GM21717 (cell line): Measurements from ENCODE around the gene FAAH2.
"Not testable (repeated sequence)": the region's sequence is repeated elsewhere in the genome, so short reads cannot be mapped to it uniquely, and the experiment has no call there.

Experiments
- ATAC-seq: cut with Tn5 transposase; IDR thresholded peaks from one replicate; pipeline ENCODE4 v1.9.1; 2021; ENCODE audit warnings: mild to moderate bottlenecking, moderate library complexity; ENCODE audit not compliant: unreplicated experiment

Gene FAAH2, protein sequence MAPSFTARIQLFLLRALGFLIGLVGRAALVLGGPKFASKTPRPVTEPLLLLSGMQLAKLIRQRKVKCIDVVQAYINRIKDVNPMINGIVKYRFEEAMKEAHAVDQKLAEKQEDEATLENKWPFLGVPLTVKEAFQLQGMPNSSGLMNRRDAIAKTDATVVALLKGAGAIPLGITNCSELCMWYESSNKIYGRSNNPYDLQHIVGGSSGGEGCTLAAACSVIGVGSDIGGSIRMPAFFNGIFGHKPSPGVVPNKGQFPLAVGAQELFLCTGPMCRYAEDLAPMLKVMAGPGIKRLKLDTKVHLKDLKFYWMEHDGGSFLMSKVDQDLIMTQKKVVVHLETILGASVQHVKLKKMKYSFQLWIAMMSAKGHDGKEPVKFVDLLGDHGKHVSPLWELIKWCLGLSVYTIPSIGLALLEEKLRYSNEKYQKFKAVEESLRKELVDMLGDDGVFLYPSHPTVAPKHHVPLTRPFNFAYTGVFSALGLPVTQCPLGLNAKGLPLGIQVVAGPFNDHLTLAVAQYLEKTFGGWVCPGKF

DNA sequence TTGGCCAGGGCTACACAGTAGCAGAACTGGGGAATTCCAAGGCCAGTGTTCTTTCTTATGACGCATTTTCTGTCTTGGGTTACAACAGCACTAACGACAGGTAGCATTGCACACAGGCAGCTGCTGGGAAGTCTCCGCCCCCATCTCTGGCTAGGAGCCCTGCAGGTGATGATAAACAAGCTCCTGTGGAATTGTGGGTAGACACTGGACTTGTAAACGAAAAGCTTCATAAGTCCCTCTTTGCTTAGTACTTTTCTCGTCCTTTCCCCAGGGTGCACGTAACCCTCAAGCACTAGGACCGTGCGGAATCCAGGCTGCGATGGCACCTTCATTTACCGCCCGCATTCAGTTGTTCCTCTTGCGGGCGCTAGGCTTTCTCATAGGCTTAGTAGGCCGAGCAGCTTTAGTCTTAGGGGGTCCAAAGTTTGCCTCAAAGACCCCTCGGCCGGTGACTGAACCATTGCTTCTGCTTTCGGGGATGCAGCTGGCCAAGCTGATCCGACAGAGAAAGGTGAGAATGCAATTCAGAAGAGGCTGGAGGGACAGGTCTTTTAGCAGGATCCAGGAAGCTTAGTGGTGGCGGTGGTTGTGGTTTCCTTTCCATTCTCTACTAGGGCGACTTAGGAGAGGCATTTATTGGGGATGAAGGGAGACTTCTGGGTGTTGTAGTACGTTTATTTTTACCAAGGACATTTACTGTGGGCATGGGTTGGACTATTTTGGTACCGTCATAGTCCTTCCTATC is at the start of gene FAAH2:
Gene FAAH2 (plus strand): TSS at position 200 of the 745 bp plus-strand sequence. CDS start 120 bp downstream, at position 320.
- peak; percentile 86 for ATAC-seq

DNA sequence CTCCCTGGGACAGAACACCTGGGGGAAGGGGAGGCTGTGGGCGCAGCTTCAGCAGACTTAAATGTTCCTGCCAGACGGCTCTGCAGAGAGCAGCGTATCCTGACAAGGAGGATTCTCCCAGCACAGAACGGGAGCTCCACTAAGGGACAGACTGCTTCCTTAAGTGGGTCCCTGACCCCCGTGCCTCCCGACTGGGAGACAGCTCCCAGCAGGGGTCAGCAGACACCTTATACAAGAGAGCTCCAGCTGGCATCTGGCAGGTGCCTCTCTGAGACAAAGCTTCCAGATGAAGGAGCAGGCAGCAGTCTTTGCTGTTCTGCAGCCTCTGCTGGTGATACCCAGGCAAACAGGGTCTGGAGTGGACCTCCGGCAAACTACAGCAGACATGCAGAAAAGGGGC is 44.5 kb upstream of the FAAH2 start:
- no peak for ATAC-seq

DNA sequence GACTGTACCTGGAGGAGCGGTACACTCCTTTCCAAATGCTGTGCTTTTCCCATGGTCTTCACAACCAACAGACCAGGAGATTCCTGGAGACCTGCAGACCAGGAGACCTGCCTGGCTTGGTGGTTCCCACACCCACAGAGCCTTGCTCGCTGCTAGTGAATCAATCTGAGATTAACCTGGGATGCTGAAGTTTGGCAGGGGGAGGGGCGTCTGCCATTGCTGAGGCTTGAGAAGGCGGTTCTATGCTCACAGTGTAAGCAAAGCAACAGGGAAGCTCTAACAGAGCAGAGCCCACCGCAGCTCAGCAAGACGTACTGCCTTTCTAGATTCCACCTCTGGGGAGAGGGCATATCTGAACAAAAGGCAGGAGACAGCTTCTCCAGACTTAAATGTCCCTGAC is 34.5 kb upstream of the FAAH2 start:
- ATAC-seq = no peak

DNA sequence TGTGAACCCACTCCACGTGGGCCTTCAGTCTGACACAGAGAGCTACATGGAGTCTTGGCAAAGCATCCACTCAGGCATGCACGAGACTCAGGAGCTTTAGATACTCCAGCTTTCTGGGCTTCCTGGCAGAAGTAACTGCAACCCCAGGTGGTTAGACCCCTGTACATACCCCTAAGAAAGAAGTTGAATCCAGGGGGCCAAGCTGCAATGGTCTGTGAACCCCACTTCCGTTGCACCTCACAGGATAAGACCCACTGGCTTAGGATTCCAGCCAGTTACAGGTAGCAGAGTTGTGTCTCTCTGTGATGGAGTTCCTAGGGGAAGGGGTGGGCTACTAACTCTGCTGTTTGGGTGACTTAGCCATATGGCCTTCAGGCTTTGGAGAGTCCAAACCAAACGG is 21.4 kb upstream of the FAAH2 start:
- ATAC-seq = no peak

DNA sequence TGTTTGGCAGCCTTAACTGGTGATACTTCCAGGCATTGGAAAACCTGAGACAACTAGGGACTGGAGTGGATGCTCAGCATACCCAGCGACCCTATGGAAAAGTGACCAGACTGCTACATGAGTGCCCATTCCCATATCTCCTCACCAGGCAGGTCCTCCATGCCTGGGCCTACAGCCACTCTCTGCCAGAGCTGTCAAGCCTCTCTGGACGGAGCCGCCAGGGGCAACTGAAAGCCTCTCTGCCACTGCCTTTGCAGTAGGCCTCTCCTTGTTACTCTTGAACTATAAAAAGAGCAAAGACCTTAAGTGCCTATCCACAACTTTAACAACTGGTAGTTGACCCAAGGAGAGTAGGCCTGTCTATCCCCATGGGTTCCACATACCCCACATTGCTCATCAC is 20.2 kb upstream of the FAAH2 start:
- ATAC-seq = no peak

DNA sequence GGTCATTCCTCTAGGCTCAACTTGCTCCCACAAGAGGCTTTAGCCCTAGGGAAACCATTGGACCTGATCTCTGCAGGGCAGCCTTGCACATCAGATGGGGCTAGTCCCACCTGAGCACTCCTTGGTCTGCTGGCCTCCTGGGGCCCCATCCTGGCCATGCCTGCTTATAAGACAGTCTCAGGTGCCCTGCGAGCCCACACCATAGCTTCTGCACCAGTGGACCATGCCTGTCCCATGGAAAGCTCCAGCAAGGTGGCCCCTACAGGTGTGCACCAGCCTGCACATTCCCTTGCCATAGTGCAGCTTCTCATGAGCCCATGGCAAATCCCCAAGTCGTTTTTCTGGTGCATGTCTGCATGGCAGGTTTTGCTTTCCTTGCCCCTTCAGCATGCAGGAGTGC is 19.6 kb upstream of the FAAH2 start:
- no peak for ATAC-seq

DNA sequence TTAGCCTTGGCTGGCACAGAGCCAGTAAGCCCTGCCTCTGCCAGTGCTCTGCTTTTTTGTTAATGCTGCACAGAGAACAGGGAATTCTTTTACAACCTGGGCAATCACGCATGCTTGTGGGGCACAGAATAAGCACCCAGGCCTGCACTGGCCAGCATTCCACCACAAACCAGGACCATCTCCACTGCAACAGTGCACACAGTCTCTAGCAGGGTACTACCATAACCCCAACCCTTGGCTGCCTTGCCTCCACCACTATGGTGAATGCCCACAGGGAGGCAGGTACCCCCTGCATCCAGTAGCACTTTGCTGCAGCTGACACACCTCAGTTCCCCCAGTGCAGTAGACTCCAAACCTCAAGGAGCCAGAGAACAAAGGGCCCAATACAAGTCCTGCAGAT is 19.2 kb upstream of the FAAH2 start:
- ATAC-seq = no peak

DNA sequence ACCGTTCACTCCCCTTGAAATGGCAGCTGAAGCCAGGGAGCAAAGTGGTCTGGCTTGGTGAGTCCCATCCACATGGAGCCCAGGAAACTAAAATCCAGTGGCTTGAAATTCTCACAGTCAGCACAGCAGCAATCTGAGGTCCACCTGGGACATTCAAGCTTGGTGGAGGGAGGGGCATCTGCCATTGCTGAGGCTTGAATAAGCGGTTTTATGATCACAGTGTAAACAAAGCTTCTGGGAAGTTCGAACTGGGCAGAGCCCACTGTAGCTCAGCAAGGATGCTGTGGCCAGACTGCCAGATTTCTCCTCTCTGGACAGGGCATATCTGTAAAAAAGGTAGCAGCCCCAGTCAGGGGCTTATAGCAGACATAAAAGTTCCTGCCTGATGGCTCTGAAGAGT is 15.5 kb upstream of the FAAH2 start:
- no peak for ATAC-seq

DNA sequence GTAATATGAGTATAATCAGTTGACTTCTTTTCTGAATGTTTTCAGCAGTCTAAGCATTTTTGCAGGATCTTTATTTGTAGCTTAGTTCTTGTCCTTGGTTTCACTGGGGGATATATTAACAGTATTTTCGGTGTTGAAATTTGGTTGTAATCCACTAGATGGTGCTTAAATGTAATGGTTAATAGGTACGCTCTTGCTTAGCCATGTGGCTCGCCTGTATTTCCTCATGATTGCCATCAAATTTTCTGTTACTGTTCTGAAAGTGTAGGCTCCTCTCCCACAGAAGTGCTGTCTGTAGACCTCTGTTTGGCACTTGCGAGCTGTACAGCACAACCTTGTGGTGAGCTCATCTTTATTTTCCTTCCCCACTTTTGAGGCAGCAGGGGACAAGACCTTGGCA is 3.9 kb upstream of the FAAH2 start:
- no peak for ATAC-seq

DNA sequence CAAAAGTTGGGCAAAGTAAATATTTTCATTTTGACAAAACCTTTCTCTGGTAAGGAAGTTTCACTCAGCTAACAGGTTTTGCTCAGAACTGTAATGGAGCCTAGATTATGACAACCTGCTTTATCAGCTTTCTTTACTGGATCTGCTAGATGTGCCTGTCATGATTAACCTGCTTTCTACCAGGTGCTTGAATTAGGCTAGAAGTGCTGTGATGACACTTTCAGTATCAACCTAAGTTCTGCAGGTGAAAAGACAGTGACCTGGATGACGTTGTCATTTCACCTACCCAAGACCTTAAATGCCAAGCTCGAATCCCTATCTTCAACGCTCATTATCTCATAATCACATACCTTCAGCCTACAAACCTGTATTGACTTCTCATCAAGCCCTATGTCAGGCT is 1.5 kb upstream of the FAAH2 start:
- no peak for ATAC-seq

DNA sequence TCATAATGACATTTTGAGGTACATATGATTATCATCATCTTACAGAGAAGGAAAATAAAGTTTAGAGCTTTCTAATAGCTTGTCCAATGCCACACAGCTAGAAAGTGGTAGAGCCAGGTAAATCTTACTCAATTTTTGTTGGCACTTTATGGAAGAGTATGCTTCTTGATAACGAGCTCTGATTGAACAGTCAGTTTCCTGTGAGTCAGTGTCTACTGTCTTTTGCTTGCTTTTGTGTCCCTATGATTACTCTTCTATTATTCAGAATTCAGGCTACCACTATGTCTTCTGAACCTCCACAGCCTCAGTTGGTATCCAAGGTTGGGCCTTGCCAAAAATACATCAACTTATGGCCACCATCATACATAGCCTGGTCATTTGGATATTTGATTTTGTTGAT is 2.6 kb downstream of the FAAH2 start:
- no peak for ATAC-seq

DNA sequence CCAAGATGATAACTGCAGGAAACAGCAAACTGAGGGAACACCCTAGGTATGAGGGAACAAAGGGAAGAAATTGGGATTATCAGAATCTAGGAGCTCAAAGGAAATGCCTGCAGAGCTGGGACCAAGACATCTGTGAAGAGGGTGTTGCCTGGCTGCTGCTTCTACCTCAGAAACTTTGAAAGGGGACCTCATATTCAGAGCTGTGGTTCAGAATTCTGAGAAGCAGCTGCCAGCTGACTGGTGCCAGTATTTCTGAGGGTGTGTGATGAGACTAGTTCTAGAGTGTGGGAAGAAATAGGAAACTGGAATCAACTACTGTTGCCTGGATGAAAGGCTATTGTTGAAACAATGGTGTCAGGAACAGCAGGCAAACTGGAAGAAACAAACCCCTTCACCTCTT is 8.5 kb downstream of the FAAH2 start:
- ATAC-seq = no peak

DNA sequence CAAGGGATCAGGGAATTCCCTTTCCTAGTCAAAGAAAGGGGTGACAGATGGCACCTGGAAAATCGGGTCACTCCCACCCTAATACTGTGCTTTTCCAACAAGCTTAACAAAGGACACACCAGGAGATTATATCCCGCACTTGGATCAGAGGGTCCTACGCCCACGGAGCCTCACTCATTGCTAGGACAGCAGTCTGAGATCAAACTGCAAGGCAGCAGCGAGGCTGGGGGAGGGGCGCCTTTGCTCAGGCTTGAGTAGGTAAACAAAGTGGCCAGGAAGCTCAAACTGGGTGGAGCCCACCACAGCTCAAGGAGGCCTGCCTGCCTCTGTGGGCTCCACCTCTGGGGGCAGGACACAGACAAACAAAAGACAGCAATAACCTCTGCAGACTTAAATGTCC is 9.2 kb downstream of the FAAH2 start:
- not testable (repeated sequence) for ATAC-seq

DNA sequence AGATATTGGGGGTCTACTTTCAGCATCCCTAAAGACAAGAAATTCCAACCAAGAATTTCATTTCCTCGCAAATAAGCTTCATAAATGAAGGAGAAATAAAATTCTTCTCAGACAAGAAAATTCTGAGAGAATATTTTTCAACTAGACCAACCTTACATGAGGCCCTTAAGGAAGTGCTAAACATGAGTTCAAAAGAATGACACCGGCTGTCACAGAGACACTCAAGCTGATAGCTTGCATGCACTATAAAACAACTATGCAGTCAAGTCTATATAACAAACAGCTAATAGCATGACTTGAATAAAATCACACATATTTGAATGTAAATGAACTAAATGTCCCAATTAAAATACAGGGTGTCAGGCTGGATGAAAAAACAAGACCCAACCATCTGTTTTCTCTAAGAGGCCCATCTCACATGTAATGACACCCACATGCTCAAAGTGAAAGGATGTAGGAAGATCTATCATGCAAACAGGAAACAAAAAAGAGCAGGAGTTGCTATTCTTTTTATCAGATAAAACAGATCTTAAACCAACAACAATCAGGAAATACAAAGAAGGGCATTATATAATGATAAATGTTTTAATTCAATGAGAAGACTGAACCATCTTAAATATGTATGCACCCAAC is 27.2 kb downstream of the FAAH2 start:
- no peak for ATAC-seq

DNA sequence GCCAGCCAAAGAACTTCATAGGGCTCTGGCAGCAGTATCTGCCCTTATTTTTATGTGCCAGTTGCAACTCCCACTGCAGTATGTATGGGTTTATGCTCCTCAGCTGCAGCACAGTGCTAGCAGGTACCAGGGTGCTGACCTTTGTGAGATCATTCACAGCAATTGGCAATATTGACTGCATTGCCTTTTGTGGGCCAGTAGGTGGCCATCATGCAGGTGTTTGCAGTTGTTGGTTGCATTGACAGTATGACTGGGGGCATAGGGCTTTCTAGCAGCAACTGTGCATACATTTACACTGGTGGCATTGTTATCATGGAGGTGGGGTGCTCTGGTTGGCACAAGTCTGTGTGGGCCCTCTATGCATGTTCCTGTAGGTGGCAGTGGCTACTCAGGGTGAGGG is 42.5 kb downstream of the FAAH2 start:
- no peak for ATAC-seq

DNA sequence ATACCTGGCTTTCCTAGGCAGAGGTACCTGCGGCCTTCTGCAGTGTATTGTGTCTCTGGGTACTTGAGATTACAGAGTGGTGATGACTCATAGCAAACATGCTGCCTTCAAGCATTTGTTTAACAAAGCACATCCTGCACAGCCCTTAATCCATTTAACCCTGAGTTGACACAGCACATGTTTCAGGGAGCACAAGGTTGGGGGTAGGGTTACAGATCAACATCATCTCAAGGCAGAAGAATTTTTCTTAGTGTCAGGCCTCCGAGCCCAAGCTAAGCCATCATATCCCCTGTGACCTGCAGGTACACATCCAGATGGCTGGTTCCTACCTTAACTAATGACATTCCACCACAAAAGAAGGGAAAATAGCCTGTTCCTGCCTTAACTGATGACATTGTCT is 49.3 kb downstream of the FAAH2 start:
- not testable (repeated sequence) for ATAC-seq

DNA sequence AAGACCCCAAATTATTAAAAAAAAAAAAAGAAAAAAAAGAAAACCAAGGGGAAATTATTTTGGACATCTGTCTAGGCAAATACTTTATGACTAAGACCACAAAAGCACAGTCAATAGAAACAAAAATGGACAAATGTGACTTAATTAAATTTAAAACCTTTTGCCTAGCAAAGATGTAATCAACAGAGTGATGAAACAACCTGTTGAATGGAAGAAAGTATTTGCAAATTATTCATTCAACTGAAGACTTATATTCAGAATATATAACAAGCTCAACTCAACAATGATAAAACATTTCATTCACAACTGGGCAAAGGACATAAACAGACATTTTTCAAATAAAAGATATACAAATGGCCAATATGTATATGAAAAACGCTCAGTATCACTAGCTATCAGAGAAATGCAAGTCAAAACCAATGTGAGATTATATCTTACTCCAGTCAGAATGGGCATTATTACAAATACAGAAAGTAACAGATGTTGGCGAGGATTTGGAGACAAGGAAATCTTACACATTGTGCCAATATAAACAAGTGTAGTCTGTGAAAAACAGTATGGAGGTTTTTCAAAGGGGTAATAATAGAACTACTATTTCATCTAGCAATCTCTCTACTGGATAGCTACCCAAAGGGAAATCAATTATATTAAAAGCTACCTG is 67.1 kb downstream of the FAAH2 start:
- no peak for ATAC-seq

DNA sequence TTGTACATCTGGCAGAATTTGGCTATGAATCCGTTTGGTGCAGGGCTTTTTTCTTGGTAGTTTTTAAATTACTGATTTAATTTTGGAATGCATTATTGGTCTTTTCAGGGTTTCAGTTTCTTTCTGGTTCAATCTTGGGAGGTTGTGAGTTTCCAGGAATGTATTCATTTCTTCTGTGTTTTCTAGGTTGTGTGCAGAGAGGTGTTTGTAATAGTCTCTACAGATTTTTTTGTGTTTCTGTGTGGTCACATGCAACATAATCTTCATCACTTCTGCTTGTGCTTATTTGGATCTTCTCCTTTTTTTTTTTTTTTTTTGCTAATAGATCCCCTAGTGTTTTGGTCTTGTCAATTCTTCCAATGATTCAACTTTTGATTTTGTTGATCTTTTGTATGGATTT is 77.6 kb downstream of the FAAH2 start:
- no peak for ATAC-seq

DNA sequence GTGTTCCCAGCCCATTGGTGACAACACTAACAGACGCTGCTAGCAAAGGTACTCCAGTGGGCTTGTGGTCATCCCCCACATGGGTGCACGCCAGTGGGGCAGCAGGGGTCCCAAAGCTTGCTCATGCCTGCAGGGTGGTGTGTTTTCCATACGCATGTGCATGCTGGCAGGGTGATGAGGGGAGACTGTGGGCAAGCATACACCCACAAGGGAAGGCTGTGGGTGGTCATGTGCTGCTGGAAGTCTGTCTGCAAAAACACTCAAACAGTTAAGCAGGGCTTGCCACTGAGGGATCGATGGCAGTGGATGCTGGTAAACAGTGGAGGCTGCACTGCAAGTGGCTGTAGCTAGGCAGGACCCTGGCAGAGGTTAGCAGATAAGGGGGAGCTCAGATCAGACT is 79.9 kb downstream of the FAAH2 start:
- ATAC-seq = no peak

DNA sequence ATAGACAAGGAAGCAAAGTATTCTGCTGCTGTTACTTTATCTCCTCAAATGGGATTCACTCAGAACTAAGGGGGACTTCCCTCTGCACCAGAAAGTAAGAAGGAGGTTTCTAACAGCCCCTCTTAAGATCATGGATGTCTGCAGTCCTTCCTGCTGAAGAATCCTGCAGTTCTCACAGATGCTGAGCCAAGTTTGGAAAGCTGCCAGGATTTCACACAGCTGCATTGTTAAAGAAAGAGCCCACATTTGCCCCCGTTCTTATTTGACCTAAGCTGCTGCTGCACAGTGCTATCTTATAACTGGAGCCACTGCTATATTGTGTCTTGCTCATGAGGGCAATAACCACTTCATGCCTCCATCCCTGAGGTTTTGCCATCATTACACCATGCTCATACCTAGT is 81.1 kb downstream of the FAAH2 start:
- no peak for ATAC-seq

DNA sequence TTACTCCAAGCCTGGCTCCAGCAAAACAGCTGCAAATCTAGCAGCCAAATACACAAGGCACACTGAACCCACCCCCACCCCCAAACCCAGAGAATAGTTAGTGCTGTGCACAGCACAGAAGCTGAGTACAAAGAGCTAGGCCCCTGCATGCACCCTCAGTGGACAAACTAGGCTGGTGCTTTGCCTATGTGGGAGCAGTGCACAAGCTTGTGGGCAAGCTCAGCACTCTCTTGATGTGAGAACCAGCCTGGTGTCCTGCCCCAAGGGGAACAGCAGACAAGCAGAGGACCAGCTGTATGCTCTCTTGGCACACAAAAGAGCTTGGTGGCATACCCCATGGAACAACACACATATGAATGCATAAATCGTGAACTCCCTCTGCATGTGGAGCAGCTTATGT is 81.7 kb downstream of the FAAH2 start:
- no peak for ATAC-seq
